SH-SY5Y (cell line): ENCODE measurements around the gene RTL10.

Experiments
- GATA2 ChIP-seq: IDR thresholded peaks from 2 replicates; pipeline ENCODE4 v1.6.1; 2011; ENCODE audit warnings: mild to moderate bottlenecking, low read depth, low read length
- GATA3 ChIP-seq: IDR thresholded peaks from 2 replicates; pipeline ENCODE4 v1.6.1; 2011; ENCODE audit warnings: low read depth, mild to moderate bottlenecking, low read length, moderate library complexity

The RTL10 gene

GRCh38 chr22:19822301-19823117 lies 32.2 kb downstream of the RTL10 start:
- TF ChIP-seq GATA3 (no peak), GATA2 (no peak)

GRCh38 chr22:19821523-19822300 lies 33.0 kb downstream of the RTL10 start:
- TF ChIP-seq GATA2 (no peak), GATA3 (no peak)

GRCh38 chr22:19820880-19821522 lies 33.7 kb downstream of the RTL10 start:
- TF ChIP-seq GATA2 (no peak), GATA3 (no peak)

DNA sequence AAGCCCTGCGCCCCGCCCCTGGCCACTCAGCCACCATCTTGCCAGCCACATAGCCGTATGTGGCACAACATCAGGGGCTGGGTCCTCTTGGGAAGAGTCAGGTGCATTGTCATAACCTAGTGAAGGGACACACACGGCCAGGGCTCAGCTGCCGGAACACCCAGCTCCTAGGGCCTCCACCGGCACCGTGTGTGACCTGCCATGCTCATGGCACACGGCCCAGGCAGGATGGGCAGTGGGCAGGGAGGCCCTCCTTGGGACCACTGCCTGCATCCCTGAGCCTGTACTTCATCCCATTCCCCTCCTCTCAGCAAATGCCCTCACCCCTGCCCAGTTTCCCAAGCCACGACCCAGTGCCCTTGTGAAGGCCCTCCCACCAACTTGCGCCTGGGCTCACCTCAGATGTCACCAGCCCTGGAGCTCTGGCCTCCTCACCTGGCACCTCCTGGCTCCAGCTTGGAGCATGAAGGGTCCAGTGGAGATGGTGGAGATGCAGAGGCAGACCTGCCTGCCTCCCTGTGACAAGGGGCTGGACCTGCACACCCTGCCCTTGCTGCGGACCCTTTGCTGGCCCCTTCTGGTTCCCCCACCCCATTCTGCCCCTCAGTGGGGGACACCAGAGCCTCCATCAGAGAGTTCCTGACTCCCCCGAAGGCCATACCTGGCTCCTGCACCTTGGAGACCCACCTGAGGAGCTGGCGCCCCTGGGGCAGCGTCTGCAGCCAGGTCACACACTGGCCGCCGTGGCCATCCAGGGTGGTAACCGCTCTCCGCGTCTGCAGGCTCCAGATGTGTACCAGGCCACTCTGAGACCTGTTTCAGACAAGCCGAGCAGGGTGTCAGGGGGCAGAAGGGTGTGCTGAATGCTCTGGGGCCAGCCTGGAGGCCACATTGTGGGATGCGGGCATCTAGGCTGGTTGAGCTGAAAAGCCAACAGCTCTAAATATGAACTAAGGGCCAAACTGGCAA lies 34.5 kb downstream of the RTL10 start:
- TF ChIP-seq GATA2 (no peak), GATA3 (no peak)

DNA sequence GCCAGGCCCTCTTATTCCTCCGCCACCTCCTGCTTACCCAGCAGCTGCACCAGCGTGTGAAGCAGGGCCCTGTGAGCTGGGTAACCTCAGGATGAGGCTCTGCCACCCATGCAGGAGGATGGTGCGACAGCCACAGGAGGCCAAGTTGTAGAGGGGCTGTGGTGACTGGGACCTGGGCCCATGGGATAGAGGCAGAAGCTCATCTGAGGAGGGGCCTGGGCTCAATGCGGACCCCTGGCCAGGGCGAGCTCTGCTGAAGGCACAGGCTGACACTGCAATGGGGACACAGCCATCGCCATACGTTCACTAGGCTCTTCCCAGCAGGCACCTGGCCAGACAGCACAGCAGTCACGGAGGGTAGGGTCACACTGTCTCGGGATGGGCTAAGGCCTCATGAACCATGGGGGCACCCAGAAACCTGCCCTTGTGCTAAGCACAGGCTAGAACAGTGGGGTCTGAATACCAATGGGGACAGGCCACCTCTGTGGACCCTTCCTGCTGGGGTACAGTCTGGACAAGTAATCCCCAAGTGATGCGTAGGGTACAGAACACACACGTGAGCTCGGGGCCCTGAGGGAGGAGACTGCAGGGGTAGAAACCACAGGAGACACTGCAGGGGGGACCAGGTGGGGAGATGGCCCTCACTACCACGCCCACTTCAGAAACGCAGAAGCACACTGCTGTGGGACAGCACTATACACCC lies 35.3 kb downstream of the RTL10 start:
- TF ChIP-seq GATA3 (no peak), GATA2 (no peak)

DNA sequence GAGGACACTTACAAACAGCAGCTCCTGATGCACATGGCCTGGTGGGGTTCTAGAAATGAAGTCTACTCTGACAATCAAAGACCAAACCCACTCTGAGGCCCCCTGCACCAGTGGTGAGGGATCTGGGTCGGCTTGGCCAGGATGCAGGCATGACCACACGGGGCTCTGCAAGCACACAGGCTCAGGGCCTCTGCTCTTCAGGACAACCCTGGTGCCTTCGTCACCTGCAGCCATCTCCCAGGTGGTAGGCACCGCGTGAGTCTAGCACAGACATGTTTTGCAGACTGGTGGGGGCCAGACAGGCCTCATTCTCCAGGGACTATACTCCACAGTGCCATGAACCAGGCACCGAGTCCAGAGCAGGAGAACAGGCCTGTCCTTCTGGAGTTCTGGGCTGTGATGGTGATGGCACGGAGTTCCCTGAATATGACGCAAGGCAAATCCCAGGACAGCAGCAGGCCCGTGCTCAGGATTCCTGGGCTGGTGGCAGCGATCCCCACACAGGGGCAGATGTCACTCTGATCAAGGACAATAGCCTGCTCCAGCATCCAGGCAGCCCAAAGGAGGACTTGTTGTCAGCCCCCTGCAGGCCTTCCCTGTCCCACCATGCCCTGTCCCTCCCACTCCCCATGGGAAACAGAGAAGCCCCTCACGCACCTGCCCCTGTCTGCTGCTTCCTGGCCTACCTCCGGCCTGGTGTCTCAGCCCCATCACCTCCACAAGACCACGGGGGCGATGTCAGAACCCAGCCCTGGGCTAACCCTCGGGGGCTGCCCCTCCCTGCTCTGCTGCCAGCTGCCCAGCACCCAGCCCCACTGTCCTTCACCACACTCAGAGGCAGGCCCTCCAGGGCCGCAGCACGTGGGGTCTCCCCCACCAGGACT lies 36.1 kb downstream of the RTL10 start:
- no peak for TF ChIP-seq GATA2
- no peak for TF ChIP-seq GATA3

GRCh38 chr22:19816372-19817119 lies 38.1 kb downstream of the RTL10 start:
- no peak for TF ChIP-seq GATA3
- TF ChIP-seq GATA2: no peak

GRCh38 chr22:19815823-19816290 lies 38.8 kb downstream of the RTL10 start:
- TF ChIP-seq GATA3: no peak
- TF ChIP-seq GATA2: no peak

DNA sequence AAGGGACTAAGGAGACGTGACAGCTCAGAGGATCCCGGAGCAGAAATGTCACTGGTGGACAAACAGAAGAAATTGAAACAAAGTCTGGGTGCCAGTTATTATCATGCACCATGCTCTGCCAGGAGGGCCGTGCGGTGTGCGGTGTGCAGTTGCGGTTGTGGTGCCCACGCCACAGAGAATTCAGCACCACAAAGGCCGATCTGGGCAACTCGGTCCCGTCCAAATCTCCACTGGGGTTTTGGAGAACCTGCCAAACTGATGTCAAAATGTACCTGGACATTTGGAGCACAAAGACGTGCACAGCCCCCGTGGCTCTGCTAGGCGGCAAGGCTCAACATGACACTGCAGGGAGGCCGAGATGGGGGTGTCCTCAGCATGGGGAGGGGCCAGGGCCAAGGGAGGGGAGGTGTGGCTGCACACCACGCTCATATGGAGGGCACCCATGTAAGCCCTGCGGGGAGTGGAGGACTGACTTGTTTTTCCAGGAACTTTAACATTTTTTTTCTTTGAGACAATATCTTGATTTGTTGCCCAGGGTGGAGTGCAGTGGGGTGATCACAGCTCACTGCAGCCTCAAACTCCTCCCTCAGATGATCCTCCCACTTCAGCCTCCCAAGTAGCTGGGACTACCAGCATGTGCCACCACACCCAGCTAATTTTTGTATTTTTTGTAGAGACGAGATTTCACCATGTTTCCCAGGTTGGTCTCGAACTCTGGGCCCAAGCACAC lies 39.4 kb downstream of the RTL10 start:
- TF ChIP-seq GATA3: no peak
- TF ChIP-seq GATA2: no peak

DNA sequence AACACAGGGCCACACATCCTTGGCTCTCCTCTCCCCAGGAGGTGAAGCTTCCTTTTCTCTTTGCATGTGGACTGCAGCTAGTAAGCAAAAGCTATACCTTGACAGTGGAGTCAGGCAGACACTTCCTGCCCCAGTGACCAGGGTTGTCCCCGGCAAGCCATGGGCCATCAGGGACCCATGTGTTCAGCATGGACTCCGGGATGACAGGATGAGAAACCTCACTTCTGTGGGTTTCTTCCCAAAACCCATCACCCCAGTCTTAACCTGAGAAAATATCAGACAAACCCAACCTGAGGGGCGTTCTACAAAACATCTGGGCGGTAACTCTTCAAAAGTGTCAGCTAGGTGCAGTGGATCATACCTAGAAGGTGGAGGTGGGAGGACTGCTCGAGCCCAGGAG lies 40.2 kb downstream of the RTL10 start:
- no peak for TF ChIP-seq GATA2
- no peak for TF ChIP-seq GATA3

- no peak for TF ChIP-seq GATA2
- no peak for TF ChIP-seq GATA3
Observed at GRCh38 chr22:19812910-19813309, 41.8 kb downstream of the RTL10 start.
